Measurements from ENCODE around the gene PDZD4. TPM values are rescaled to one million over a fixed set of nuclear protein-coding genes. Genes with fewer than 3 reads are reported as not detected.

The PDZD4 gene
- total RNA-seq, 1 experiment from 2014 or later: 1.8 TPM

GRCh38 chrX:153836921-153837320 lies 6.6 kb upstream of the PDZD4 start:
- Mint-ChIP-seq H3K4me1 (ENCODE audit: low read depth, unreplicated experiment) (no peaks in the 10 kb centered on the region), H3K36me3 (ENCODE audit: insufficient read depth, unreplicated experiment) (no peaks in the 10 kb centered on the region), H3K27ac (ENCODE audit: unreplicated experiment) (no peak overlapping the region), H3K27me3 (ENCODE audit: insufficient read depth, unreplicated experiment) (peaks cover 8% of the 10 kb centered on the region), H3K4me3 (ENCODE audit: unreplicated experiment) (no peak overlapping the region), H3K9me3 (ENCODE audit: unreplicated experiment) (no peaks in the 10 kb centered on the region)
- H3K27me3 ChIP-seq (replicated peaks; ENCODE audit: control insufficient read depth, insufficient read depth, low read length): no peaks in the 10 kb centered on the region; the same call in 1 of the 2 replicates
- TF ChIP-seq CTCF (IDR thresholded peaks at IDR 0.05; ENCODE audit: insufficient read depth in 1 of 2, low read depth in 1 of 2, low read length in 1 of 2, severe bottlenecking in 1 of 2, unreplicated experiment in 1 of 2): no peak
- CTCF ChIA-PET: no interaction called here
- no peaks in the 10 kb centered on the region for H3K36me3 ChIP-seq (ENCODE audit: control insufficient read depth, insufficient read depth, low read length)
- DNase-seq: no peak
- no peaks in the 10 kb centered on the region for H3K9me3 ChIP-seq
- BruUV-seq (replicated peaks): no TSS peak
- intact Hi-C loops (cut with micrococcal nuclease; ENCODE audit: unreplicated experiment): no loop called here
- POLR2A ChIA-PET: no interaction called here
- no peaks in the 10 kb centered on the region for H3K4me1 ChIP-seq
- H3K4me3 ChIP-seq (ENCODE audit: low read depth, low read length): no peak overlapping the region

- H3K4me3 ChIP-seq (ENCODE audit: low read depth, low read length): no peak overlapping the region
- H3K4me1 ChIP-seq: no peaks in the 10 kb centered on the region
- intact Hi-C loops (cut with micrococcal nuclease; ENCODE audit: unreplicated experiment): no loop called here
- ChIA-PET POLR2A (no interaction called here), CTCF (no interaction called here)
- Mint-ChIP-seq H3K9me3 (ENCODE audit: unreplicated experiment) (no peaks in the 10 kb centered on the region), H3K27ac (ENCODE audit: unreplicated experiment) (no peak overlapping the region), H3K4me1 (ENCODE audit: low read depth, unreplicated experiment) (no peaks in the 10 kb centered on the region), H3K36me3 (ENCODE audit: insufficient read depth, unreplicated experiment) (no peaks in the 10 kb centered on the region), H3K4me3 (ENCODE audit: unreplicated experiment) (no peak overlapping the region), H3K27me3 (ENCODE audit: insufficient read depth, unreplicated experiment) (no peaks in the 10 kb centered on the region)
- no peak for TF ChIP-seq CTCF (IDR thresholded peaks at IDR 0.05; ENCODE audit: insufficient read depth in 1 of 2, low read depth in 1 of 2, low read length in 1 of 2, severe bottlenecking in 1 of 2, unreplicated experiment in 1 of 2)
- H3K36me3 ChIP-seq (ENCODE audit: control insufficient read depth, insufficient read depth, low read length): no peaks in the 10 kb centered on the region
- DNase-seq: no peak
- H3K9me3 ChIP-seq: no peaks in the 10 kb centered on the region
- H3K27me3 ChIP-seq (replicated peaks; ENCODE audit: control insufficient read depth, insufficient read depth, low read length): no peaks in the 10 kb centered on the region; the same call in 1 of the 2 replicates
- BruUV-seq (replicated peaks): no TSS peak
Observed at GRCh38 chrX:153832728-153833127, 2.4 kb upstream of the PDZD4 start.

- intact Hi-C loops (cut with micrococcal nuclease; ENCODE audit: unreplicated experiment): no loop called here
- POLR2A ChIA-PET: no interaction called here
Observed at GRCh38 chrX:153831429-153832150, 1.2 kb upstream of the PDZD4 start.

More at GRCh38 chrX:153831429-153832150, 1.2 kb upstream of the PDZD4 start:
- Histone ChIP-seq H3K36me3 (ENCODE audit: control insufficient read depth, insufficient read depth, low read length) (no peaks in the 10 kb centered on the region), H3K4me1 (no peaks in the 10 kb centered on the region), H3K9me3 (no peaks in the 10 kb centered on the region), H3K4me3 (ENCODE audit: low read depth, low read length) (no peak overlapping the region), H3K27me3 (replicated peaks; ENCODE audit: control insufficient read depth, insufficient read depth, low read length) (no peaks in the 10 kb centered on the region; the same call in 1 of the 2 replicates)
- Mint-ChIP-seq H3K27me3 (ENCODE audit: insufficient read depth, unreplicated experiment) (no peaks in the 10 kb centered on the region), H3K4me1 (ENCODE audit: low read depth, unreplicated experiment) (no peaks in the 10 kb centered on the region), H3K36me3 (ENCODE audit: insufficient read depth, unreplicated experiment) (no peaks in the 10 kb centered on the region), H3K9me3 (ENCODE audit: unreplicated experiment) (no peaks in the 10 kb centered on the region), H3K4me3 (ENCODE audit: unreplicated experiment) (peak overlapping the region; percentile 33), H3K27ac (ENCODE audit: unreplicated experiment) (no peak overlapping the region)
- no peak for TF ChIP-seq CTCF (IDR thresholded peaks at IDR 0.05; ENCODE audit: insufficient read depth in 1 of 2, low read depth in 1 of 2, low read length in 1 of 2, severe bottlenecking in 1 of 2, unreplicated experiment in 1 of 2)
- CTCF ChIA-PET: no interaction called here
- no peak for DNase-seq
- BruUV-seq (replicated peaks): no TSS peak

Data from Caco-2 (cell line).